Mesenteric fat pad (tissue), 1 donor: ENCODE data around the gene KRT72. TPM values are rescaled to one million over a fixed set of nuclear protein-coding genes. Genes with fewer than 3 reads are reported as not detected.
A peak's percentile ranks its signal among the peaks of the same experiment; 100 is the strongest.

Source experiments
- DNase-seq: peaks from one replicate; pipeline ENCODE4 v3.0.0-alpha.2; 2020; ENCODE audit warnings: low spot score
- long read RNA-seq: library from polyadenylated mRNA; unstranded; transcript quantifications from one replicate; pipeline ENCODE4 v2.0.0, GENCODE V29; 2020
- total RNA-seq: library from RNA; stranded (reverse); fragmentation: NEBNext Ultra II Directional; extraction: Animal tissue kit (Norgen Biotek cat#: 25700); gene quantifications from one replicate; pipeline ENCODE4 v1.2.1, GENCODE V29; 2021
- donor health status: DM: yes; HTN: yes; CAD: no.

The KRT72 gene
- not detected for total RNA-seq
- long read RNA-seq, result 0 reads

- peak; percentile 87 for DNase-seq
Measured at GRCh38 chr12:52600941-52601481, at the start of gene KRT72. Gene KRT72, minus strand, starts transcription at chr12:52601463. Its CDS starts 11 bp downstream, at chr12:52601452.

- no peak for DNase-seq
Measured at GRCh38 chr12:52650520-52651081, 49.3 kb upstream of the KRT72 start.

GRCh38 chr12:52649066-52649465 lies 47.8 kb upstream of the KRT72 start:
- no peak for DNase-seq

- DNase-seq, result no peak
Measured at GRCh38 chr12:52648012-52648550, 46.8 kb upstream of the KRT72 start.

GRCh38 chr12:52647601-52648000 lies 46.3 kb upstream of the KRT72 start:
- no peak for DNase-seq

GRCh38 chr12:52646613-52647012 lies 45.4 kb upstream of the KRT72 start:
- DNase-seq, result no peak

GRCh38 chr12:52645982-52646381 lies 44.7 kb upstream of the KRT72 start:
- no peak for DNase-seq

- DNase-seq, result no peak
Measured at GRCh38 chr12:52645120-52645761, 44.0 kb upstream of the KRT72 start.

- DNase-seq, result no peak
Measured at GRCh38 chr12:52644078-52644415, 42.8 kb upstream of the KRT72 start.

- no peak for DNase-seq
Measured at GRCh38 chr12:52643233-52644077, 42.2 kb upstream of the KRT72 start.

- no peak for DNase-seq
Measured at GRCh38 chr12:52641468-52641867, 40.2 kb upstream of the KRT72 start.

- DNase-seq, result no peak
Measured at GRCh38 chr12:52637299-52637698, 36.0 kb upstream of the KRT72 start.

- no peak for DNase-seq
Measured at GRCh38 chr12:52636592-52637258, 35.5 kb upstream of the KRT72 start.

- no peak for DNase-seq
Measured at GRCh38 chr12:52636189-52636588, 34.9 kb upstream of the KRT72 start.

GRCh38 chr12:52634266-52635056 lies 33.2 kb upstream of the KRT72 start:
- peak; percentile 81 for DNase-seq

- DNase-seq, result peak; percentile 47
Measured at GRCh38 chr12:52633383-52633782, 32.1 kb upstream of the KRT72 start.

GRCh38 chr12:52632656-52633055 lies 31.4 kb upstream of the KRT72 start:
- peak; percentile 18 for DNase-seq

GRCh38 chr12:52631676-52632459 lies 30.6 kb upstream of the KRT72 start:
- peak; percentile 45 for DNase-seq

GRCh38 chr12:52631264-52631663 lies 30.0 kb upstream of the KRT72 start:
- no peak for DNase-seq
